ENCODE measurements around the gene GRIK1.

- TF ChIP-seq CTCF (conservative IDR thresholded peaks at IDR 0.05) (no peak), ZFX (IDR thresholded peaks at IDR 0.05) (no peak)
These were observed 284.2 kb downstream of the GRIK1 start for GRCh38 chr21:29655577-29655976.

All from C4-2B (cell line).